Skeletal muscle tissue (tissue), 4 donors: ENCODE results near the gene COL16A1. TPM values are rescaled to one million over a fixed set of nuclear protein-coding genes. Genes with fewer than 3 reads are reported as not detected.

Experiments
- H3K27ac ChIP-seq: one replicate; pipeline ENCODE4 v1.7.0; 2013; ENCODE audit warnings: mild to moderate bottlenecking, low read depth, low read length, inconsistent platforms
- H3K27me3 ChIP-seq, 3 donors: one replicate each; pipeline ENCODE4 v1.7.0; 2013; ENCODE audit warnings: low read length in 3 of 3; ENCODE audit not compliant: control insufficient read depth in 3 of 3, insufficient read depth in 3 of 3
- H3K36me3 ChIP-seq, 3 donors: one replicate each; pipeline ENCODE4 v1.7.0; 2013; ENCODE audit warnings: low read length in 3 of 3; ENCODE audit not compliant: control insufficient read depth in 3 of 3, insufficient read depth in 3 of 3
- H3K4me1 ChIP-seq, 3 donors: one replicate each; pipeline ENCODE4 v1.7.0; 2013; ENCODE audit warnings: low read length in 3 of 3, mild to moderate bottlenecking in 3 of 3; ENCODE audit not compliant: control insufficient read depth in 3 of 3, insufficient read depth in 3 of 3
- H3K4me3 ChIP-seq, 3 donors: one replicate each; pipeline ENCODE4 v1.7.0; 2013; ENCODE audit warnings: low read length in 3 of 3
- H3K9ac ChIP-seq, 3 donors: one replicate each; pipeline ENCODE4 v1.7.0; 2013; ENCODE audit warnings: low read length in 3 of 3, mild to moderate bottlenecking in 3 of 3, moderate library complexity in 2 of 3, low read depth in 1 of 3
- H3K9me3 ChIP-seq, 3 donors: one replicate each; pipeline ENCODE4 v1.7.0; 2013; ENCODE audit warnings: low read length in 3 of 3; ENCODE audit not compliant: control insufficient read depth in 3 of 3
- total RNA-seq: library from RNA; depleted of rRNA; stranded (reverse); fragments of >200 nt; gene quantifications from one replicate; pipeline ENCODE4 v1.2.3, GENCODE V29; 2014
- donor health status: Osteomylitis.

COL16A1 gene
- total RNA-seq, 1 donor from 2014 or later, result 91.9 TPM

- Histone ChIP-seq H3K9ac (no peak overlapping the region), H3K9me3 (no peaks in the 10 kb centered on the region), H3K4me3 (no peak overlapping the region), H3K4me1 (no peaks in the 10 kb centered on the region), H3K27ac (no peak overlapping the region), H3K36me3 (no peaks in the 10 kb centered on the region), H3K27me3 (no peaks in the 10 kb centered on the region)
These were observed 29.0 kb upstream of the COL16A1 start for GRCh38 chr1:31732751-31733289.

GRCh38 chr1:31732343-31732742 lies 28.5 kb upstream of the COL16A1 start:
- no peaks in the 10 kb centered on the region for H3K27me3 ChIP-seq
- H3K4me1 ChIP-seq, result no peaks in the 10 kb centered on the region
- H3K36me3 ChIP-seq, result no peaks in the 10 kb centered on the region
- H3K27ac ChIP-seq, result no peak overlapping the region
- no peak overlapping the region for H3K4me3 ChIP-seq
- H3K9me3 ChIP-seq, result no peaks in the 10 kb centered on the region
- no peak overlapping the region for H3K9ac ChIP-seq

GRCh38 chr1:31731049-31731565 lies 27.3 kb upstream of the COL16A1 start:
- no peaks in the 10 kb centered on the region for H3K36me3 ChIP-seq
- H3K27me3 ChIP-seq, result no peaks in the 10 kb centered on the region
- H3K9ac ChIP-seq, result no peak overlapping the region
- no peaks in the 10 kb centered on the region for H3K9me3 ChIP-seq
- no peaks in the 10 kb centered on the region for H3K4me1 ChIP-seq
- H3K27ac ChIP-seq, result no peak overlapping the region
- H3K4me3 ChIP-seq, result no peak overlapping the region

- Histone ChIP-seq H3K27me3 (no peaks in the 10 kb centered on the region), H3K4me1 (no peaks in the 10 kb centered on the region), H3K9ac (no peak overlapping the region), H3K36me3 (no peaks in the 10 kb centered on the region), H3K27ac (no peak overlapping the region), H3K4me3 (no peak overlapping the region), H3K9me3 (no peaks in the 10 kb centered on the region)
These were observed 26.7 kb upstream of the COL16A1 start for GRCh38 chr1:31730336-31731048.

- H3K9me3 ChIP-seq, result no peaks in the 10 kb centered on the region
- no peak overlapping the region for H3K9ac ChIP-seq
- no peaks in the 10 kb centered on the region for H3K4me1 ChIP-seq
- no peak overlapping the region for H3K4me3 ChIP-seq
- no peaks in the 10 kb centered on the region for H3K27me3 ChIP-seq
- H3K36me3 ChIP-seq, result no peaks in the 10 kb centered on the region
- no peak overlapping the region for H3K27ac ChIP-seq
These were observed 24.0 kb upstream of the COL16A1 start for GRCh38 chr1:31727849-31728248.

- H3K4me1 ChIP-seq, result no peaks in the 10 kb centered on the region
- H3K27ac ChIP-seq, result no peak overlapping the region
- no peaks in the 10 kb centered on the region for H3K36me3 ChIP-seq
These were observed 23.4 kb upstream of the COL16A1 start for GRCh38 chr1:31727195-31727594.

DNA sequence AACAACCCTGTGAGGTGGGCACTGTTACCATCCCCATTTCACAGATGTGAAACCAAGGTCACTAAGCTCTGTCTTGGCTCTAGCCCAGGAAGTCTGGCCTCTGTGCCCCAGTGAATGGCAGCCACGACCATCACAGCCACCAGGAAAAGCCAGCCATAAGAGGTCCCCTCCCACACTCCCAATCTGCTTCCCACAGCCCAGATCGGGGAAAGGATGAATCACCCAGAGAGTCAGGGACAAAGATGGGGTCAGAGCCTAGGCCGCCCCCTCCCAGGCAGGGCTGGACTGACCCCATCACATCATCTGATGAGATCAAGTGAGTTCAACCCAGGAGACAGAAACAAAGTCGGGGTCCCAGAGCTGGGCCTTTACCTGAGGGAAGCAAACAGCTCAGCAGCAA lies 22.9 kb upstream of the COL16A1 start:
- Histone ChIP-seq H3K27me3 (no peaks in the 10 kb centered on the region), H3K4me1 (no peaks in the 10 kb centered on the region), H3K36me3 (no peaks in the 10 kb centered on the region), H3K27ac (no peak overlapping the region), H3K9ac (no peak overlapping the region), H3K4me3 (no peak overlapping the region), H3K9me3 (no peaks in the 10 kb centered on the region)

More at GRCh38 chr1:31727195-31727594, 23.4 kb upstream of the COL16A1 start:
- H3K27me3 ChIP-seq, result no peaks in the 10 kb centered on the region
- H3K9ac ChIP-seq, result no peak overlapping the region
- no peaks in the 10 kb centered on the region for H3K9me3 ChIP-seq
- no peak overlapping the region for H3K4me3 ChIP-seq

GRCh38 chr1:31725777-31726535 lies 22.1 kb upstream of the COL16A1 start:
- Histone ChIP-seq H3K27ac (no peak overlapping the region), H3K27me3 (peaks cover 0 to 5% (median 4%) of the 10 kb centered on the region in 3 donors), H3K36me3 (no peaks in the 10 kb centered on the region), H3K4me1 (no peaks in the 10 kb centered on the region), H3K9me3 (no peaks in the 10 kb centered on the region), H3K9ac (no peak overlapping the region), H3K4me3 (no peak overlapping the region)

DNA sequence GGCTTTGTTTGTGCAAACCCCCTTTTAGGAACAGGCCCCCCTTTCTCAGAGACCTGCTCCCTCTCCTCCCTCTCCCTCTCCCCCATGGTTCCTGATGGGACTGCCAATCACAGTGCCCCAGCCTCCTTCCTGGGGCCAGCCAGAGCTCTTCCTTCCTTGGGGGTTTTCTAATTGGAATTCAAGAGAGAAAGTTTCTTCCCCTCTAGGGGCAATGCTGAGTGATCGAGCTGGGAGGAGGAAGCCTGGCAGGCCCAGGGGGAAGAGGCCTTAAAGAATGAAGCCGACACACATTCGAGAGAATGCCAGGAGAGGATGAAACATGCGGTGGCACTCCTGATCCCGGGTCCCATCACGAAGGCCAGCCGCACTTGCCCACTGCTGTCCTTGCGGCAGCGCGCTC lies 21.3 kb upstream of the COL16A1 start:
- H3K27me3 ChIP-seq, result peaks cover 0 to 10% (median 4%) of the 10 kb centered on the region in 3 donors
- H3K9ac ChIP-seq, result no peak overlapping the region
- no peaks in the 10 kb centered on the region for H3K4me1 ChIP-seq
- H3K36me3 ChIP-seq, result no peaks in the 10 kb centered on the region
- H3K27ac ChIP-seq, result no peak overlapping the region
- no peak overlapping the region for H3K4me3 ChIP-seq
- no peaks in the 10 kb centered on the region for H3K9me3 ChIP-seq

DNA sequence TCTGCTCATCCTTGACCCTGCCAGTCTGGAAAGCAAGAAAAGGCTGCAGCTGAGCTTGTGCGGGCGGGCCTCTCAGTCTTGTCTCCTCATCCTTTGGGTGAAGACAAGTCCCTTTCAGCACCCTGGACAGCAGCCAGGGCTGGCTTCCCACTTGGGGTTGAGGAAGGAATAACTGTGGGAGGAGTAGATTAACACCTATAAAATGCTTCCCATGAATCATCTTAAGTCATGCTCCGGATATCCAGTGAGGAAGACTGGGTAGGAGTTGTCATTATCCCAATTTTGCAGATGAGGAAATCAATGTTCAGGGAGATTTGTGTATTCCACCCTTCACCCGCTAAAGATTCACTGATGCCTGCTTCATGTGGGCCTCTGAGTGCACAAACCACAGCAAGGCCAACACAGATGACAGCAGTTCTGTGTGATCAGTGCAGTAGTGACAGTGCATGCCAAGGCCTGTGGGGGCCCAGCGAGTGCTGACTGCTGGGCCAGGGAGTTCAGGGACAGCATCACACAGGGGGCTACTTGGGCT lies 20.1 kb upstream of the COL16A1 start:
- Histone ChIP-seq H3K27me3 (peaks cover 0 to 10% (median 4%) of the 10 kb centered on the region in 3 donors), H3K4me3 (no peak overlapping the region), H3K36me3 (no peaks in the 10 kb centered on the region), H3K4me1 (no peaks in the 10 kb centered on the region), H3K9me3 (no peaks in the 10 kb centered on the region), H3K27ac (no peak overlapping the region), H3K9ac (no peak overlapping the region)
